Measurements from ENCODE around the gene NDRG3. TPM values are rescaled to one million over a fixed set of nuclear protein-coding genes. Genes with fewer than 3 reads are reported as not detected.

The NDRG3 gene
- total and polyA plus RNA-seq, 4 donors: 12.2 to 20.8 (median 17.7) TPM

DNA sequence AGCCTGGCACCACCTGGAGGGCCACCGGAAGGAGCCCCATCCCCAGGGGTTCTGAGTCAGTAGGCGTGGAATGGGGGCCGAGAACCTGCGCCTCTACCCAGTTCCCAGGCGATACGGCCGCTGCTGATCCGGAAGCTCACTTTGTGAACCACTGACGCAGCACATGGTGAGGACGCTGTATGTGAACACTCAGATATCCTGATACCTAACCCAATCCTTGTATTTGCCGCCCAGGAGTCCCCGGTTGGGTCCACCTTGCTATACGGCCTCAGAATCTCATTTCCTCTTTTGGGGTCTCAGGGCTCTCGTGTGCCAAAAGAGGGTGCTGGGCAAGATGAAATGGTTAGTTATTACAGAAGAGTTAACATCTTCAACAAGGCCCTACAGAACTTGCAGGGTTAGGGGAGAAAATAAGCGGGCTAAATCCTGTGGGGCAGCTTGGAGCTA lies 140.9 kb downstream of the NDRG3 start:
- 29 to 32% methylated on average over 15 of the region's 15 CpGs for WGBS, 2 donors
- ATAC-seq (ENCODE audit: insufficient read depth, low FRiP score): no peak
- Histone ChIP-seq H3K4me3 (no peak overlapping the region), H3K9me3 (ENCODE audit: control insufficient read depth in 4 of 4, insufficient read depth in 3 of 4, low read length in 3 of 4) (no peaks in the 10 kb centered on the region), H3K9ac (ENCODE audit: insufficient read depth in 1 of 2, low read length in 2 of 2) (peak overlapping the region in 1 of 2 donors; percentile 69), H3K27me3 (ENCODE audit: control insufficient read depth in 3 of 3, insufficient read depth in 3 of 3, low read length in 2 of 3) (no peaks in the 10 kb centered on the region), H3K4me1 (ENCODE audit: control insufficient read depth in 5 of 5, insufficient read depth in 5 of 5, low read length in 5 of 5) (peaks cover 0 to 13% (median 0%) of the 10 kb centered on the region in 5 donors), H3K36me3 (ENCODE audit: control insufficient read depth in 4 of 4, insufficient read depth in 4 of 4, low read length in 4 of 4) (peaks cover 11 to 16% (median 13%) of the 10 kb centered on the region in 4 donors), H3K27ac (ENCODE audit: low read depth in 1 of 2, low read length in 1 of 2) (peak overlapping the region; percentile 77 to 97)
- TF ChIP-seq, protein P1, sequence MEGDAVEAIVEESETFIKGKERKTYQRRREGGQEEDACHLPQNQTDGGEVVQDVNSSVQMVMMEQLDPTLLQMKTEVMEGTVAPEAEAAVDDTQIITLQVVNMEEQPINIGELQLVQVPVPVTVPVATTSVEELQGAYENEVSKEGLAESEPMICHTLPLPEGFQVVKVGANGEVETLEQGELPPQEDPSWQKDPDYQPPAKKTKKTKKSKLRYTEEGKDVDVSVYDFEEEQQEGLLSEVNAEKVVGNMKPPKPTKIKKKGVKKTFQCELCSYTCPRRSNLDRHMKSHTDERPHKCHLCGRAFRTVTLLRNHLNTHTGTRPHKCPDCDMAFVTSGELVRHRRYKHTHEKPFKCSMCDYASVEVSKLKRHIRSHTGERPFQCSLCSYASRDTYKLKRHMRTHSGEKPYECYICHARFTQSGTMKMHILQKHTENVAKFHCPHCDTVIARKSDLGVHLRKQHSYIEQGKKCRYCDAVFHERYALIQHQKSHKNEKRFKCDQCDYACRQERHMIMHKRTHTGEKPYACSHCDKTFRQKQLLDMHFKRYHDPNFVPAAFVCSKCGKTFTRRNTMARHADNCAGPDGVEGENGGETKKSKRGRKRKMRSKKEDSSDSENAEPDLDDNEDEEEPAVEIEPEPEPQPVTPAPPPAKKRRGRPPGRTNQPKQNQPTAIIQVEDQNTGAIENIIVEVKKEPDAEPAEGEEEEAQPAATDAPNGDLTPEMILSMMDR (IDR thresholded peaks at IDR 0.05; ENCODE audit: control extremely low read depth, extremely low read depth): no peak
- no peak for DNase-seq

Small RNA genes within 50 kb of the gene (small RNA-seq; reads per million reads assigned to genes)
- gene RF00019 (ENCODE audit: low replicate concordance): not detected

Other genes with a start within 250 kb of the NDRG3 start
- 100 to 1,000 TPM in 1 of 2 donors, 10 to 100 TPM in 1; 40.8 to 239 TPM for gene MYL9, start 204.6 kb downstream of the NDRG3 start, total RNA-seq
- gene MYL9, start 204.6 kb downstream of the NDRG3 start, polyA plus RNA-seq: 100 to 1,000 TPM in 1 of 2 donors, 10 to 100 TPM in 1; 68.4 to 243 TPM
- gene TGIF2, start 172.5 kb downstream of the NDRG3 start, total RNA-seq: 10 to 100 TPM; 12.0 to 32.8 TPM
- gene TGIF2, start 172.5 kb downstream of the NDRG3 start, polyA plus RNA-seq: 10 to 100 TPM in 1 of 2 donors, 1 to 10 TPM in 1; 4.2 to 10.1 TPM
- 100 to 1,000 TPM in 1 of 2 donors, 10 to 100 TPM in 1; 43.2 to 103 TPM for gene RAB5IF, start 140.3 kb downstream of the NDRG3 start, total RNA-seq
- 100 to 1,000 TPM; 104 to 202 TPM for gene RAB5IF, start 140.3 kb downstream of the NDRG3 start, polyA plus RNA-seq
- gene SLA2, start 99.9 kb downstream of the NDRG3 start, total RNA-seq: 1 to 10 TPM; 1.6 to 1.8 TPM
- gene SLA2, start 99.9 kb downstream of the NDRG3 start, polyA plus RNA-seq: 1 to 10 TPM in 1 of 2 donors, under 1 TPM in 1; 0.87 to 1.6 TPM
- gene DSN1, start 27.7 kb upstream of the NDRG3 start, total RNA-seq: 10 to 100 TPM; 10.5 to 11.0 TPM
- gene DSN1, start 27.7 kb upstream of the NDRG3 start, polyA plus RNA-seq: 1 to 10 TPM; 5.8 to 8.9 TPM
- under 1 TPM; 0.23 to 0.67 TPM for gene TLDC2, start 130.0 kb upstream of the NDRG3 start, total RNA-seq
- under 1 TPM; 0.07 to 0.12 TPM for gene TLDC2, start 130.0 kb upstream of the NDRG3 start, polyA plus RNA-seq
- gene SAMHD1, start 205.6 kb upstream of the NDRG3 start, total RNA-seq: 100 to 1,000 TPM in 1 of 2 donors, 10 to 100 TPM in 1; 94.3 to 184 TPM
- gene SAMHD1, start 205.6 kb upstream of the NDRG3 start, polyA plus RNA-seq: 10 to 100 TPM; 59.7 to 87.6 TPM

Measured in lung (tissue), 13 donors.